ENCODE results near the gene KCNH3.

DNA sequence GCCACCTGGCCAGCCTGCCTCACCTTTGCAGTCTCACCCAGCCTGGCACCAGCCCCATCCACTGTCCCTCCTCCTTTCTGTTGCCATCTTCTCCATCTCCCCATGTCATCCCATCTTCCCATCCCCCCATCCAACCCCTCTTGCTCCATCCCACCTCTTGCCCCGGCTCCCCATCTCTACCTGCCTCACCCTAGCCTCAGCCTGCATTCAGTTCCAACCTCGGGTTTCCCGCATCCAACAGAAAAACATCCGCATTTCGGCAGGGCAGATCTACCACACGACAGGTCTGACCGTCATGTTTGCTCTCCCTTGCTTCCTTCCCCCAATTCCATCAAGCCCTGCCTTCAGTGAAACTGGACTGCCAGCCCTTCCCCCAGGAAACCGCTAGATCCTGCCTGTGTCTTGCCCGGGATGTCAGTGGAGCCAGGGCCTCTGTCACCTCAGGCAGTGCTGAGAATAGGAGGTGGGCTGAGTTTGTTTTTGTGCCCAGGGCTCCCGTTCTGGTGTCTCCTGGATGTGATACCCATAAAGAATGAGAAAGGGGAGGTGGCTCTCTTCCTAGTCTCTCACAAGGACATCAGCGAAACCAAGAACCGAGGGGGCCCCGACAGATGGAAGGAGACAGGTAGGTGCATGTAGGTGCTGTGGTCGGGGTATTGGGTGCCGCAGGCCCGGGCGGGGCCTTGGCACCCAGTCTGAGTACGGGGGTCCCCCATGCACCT lies 2.5 kb downstream of the KCNH3 start:
- TF ChIP-seq, protein P1, sequence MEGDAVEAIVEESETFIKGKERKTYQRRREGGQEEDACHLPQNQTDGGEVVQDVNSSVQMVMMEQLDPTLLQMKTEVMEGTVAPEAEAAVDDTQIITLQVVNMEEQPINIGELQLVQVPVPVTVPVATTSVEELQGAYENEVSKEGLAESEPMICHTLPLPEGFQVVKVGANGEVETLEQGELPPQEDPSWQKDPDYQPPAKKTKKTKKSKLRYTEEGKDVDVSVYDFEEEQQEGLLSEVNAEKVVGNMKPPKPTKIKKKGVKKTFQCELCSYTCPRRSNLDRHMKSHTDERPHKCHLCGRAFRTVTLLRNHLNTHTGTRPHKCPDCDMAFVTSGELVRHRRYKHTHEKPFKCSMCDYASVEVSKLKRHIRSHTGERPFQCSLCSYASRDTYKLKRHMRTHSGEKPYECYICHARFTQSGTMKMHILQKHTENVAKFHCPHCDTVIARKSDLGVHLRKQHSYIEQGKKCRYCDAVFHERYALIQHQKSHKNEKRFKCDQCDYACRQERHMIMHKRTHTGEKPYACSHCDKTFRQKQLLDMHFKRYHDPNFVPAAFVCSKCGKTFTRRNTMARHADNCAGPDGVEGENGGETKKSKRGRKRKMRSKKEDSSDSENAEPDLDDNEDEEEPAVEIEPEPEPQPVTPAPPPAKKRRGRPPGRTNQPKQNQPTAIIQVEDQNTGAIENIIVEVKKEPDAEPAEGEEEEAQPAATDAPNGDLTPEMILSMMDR (conservative IDR thresholded peaks at IDR 0.05; ENCODE audit: low read depth in 2 of 2), result no peak
- TF ChIP-seq, protein P2, sequence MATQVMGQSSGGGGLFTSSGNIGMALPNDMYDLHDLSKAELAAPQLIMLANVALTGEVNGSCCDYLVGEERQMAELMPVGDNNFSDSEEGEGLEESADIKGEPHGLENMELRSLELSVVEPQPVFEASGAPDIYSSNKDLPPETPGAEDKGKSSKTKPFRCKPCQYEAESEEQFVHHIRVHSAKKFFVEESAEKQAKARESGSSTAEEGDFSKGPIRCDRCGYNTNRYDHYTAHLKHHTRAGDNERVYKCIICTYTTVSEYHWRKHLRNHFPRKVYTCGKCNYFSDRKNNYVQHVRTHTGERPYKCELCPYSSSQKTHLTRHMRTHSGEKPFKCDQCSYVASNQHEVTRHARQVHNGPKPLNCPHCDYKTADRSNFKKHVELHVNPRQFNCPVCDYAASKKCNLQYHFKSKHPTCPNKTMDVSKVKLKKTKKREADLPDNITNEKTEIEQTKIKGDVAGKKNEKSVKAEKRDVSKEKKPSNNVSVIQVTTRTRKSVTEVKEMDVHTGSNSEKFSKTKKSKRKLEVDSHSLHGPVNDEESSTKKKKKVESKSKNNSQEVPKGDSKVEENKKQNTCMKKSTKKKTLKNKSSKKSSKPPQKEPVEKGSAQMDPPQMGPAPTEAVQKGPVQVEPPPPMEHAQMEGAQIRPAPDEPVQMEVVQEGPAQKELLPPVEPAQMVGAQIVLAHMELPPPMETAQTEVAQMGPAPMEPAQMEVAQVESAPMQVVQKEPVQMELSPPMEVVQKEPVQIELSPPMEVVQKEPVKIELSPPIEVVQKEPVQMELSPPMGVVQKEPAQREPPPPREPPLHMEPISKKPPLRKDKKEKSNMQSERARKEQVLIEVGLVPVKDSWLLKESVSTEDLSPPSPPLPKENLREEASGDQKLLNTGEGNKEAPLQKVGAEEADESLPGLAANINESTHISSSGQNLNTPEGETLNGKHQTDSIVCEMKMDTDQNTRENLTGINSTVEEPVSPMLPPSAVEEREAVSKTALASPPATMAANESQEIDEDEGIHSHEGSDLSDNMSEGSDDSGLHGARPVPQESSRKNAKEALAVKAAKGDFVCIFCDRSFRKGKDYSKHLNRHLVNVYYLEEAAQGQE (IDR thresholded peaks at IDR 0.05; ENCODE audit: unreplicated experiment), result no peak
- no peak for TF ChIP-seq EZH2phosphoT487 (IDR thresholded peaks at IDR 0.05; ENCODE audit: unreplicated experiment)

Measured in GM23338 (cell line).